ENCODE data around the gene ZNF804B.
"Not testable (repeated sequence)": the region's sequence is repeated elsewhere in the genome, so short reads cannot be mapped to it uniquely, and the experiment has no call there.

The ZNF804B gene

GRCh38 chr7:89182116-89182515, 422.6 kb downstream of the ZNF804B start:
- Histone ChIP-seq H3K9me3 (replicated peaks; ENCODE audit: low read length) (no peaks in the 10 kb centered on the region), H3K27me3 (ENCODE audit: control insufficient read depth, insufficient read depth, low read length) (no peaks in the 10 kb centered on the region), H3K4me2 (ENCODE audit: low read length) (no peak overlapping the region), H3K4me3 (ENCODE audit: low read length) (no peak overlapping the region), H3K36me3 (ENCODE audit: insufficient read depth, low read length) (no peaks in the 10 kb centered on the region), H3K4me1 (ENCODE audit: control insufficient read depth, insufficient read depth, low read length) (no peaks in the 10 kb centered on the region), H3K9ac (ENCODE audit: low read depth, low read length) (no peak overlapping the region)

- Histone ChIP-seq H3K9ac (ENCODE audit: low read depth, low read length) (no peak overlapping the region), H3K36me3 (ENCODE audit: insufficient read depth, low read length) (no peaks in the 10 kb centered on the region), H3K27me3 (ENCODE audit: control insufficient read depth, insufficient read depth, low read length) (no peaks in the 10 kb centered on the region), H3K9me3 (replicated peaks; ENCODE audit: low read length) (no peaks in the 10 kb centered on the region), H3K4me3 (ENCODE audit: low read length) (no peak overlapping the region), H3K4me2 (ENCODE audit: low read length) (no peak overlapping the region), H3K4me1 (ENCODE audit: control insufficient read depth, insufficient read depth, low read length) (no peaks in the 10 kb centered on the region)
Observed at GRCh38 chr7:89183712-89184111, 424.2 kb downstream of the ZNF804B start.

GRCh38 chr7:89200758-89201157, 441.3 kb downstream of the ZNF804B start:
- Histone ChIP-seq H3K9me3 (replicated peaks; ENCODE audit: low read length) (no peaks in the 10 kb centered on the region), H3K27me3 (ENCODE audit: control insufficient read depth, insufficient read depth, low read length) (no peaks in the 10 kb centered on the region), H3K36me3 (ENCODE audit: insufficient read depth, low read length) (no peaks in the 10 kb centered on the region), H3K4me1 (ENCODE audit: control insufficient read depth, insufficient read depth, low read length) (no peaks in the 10 kb centered on the region), H3K9ac (ENCODE audit: low read depth, low read length) (no peak overlapping the region), H3K4me3 (ENCODE audit: low read length) (no peak overlapping the region), H3K4me2 (ENCODE audit: low read length) (no peak overlapping the region)

GRCh38 chr7:89223900-89224395, 464.4 kb downstream of the ZNF804B start:
- Histone ChIP-seq H3K9ac (ENCODE audit: low read depth, low read length) (no peak overlapping the region), H3K27me3 (ENCODE audit: control insufficient read depth, insufficient read depth, low read length) (no peaks in the 10 kb centered on the region), H3K4me3 (ENCODE audit: low read length) (no peak overlapping the region), H3K4me2 (ENCODE audit: low read length) (no peak overlapping the region), H3K4me1 (ENCODE audit: control insufficient read depth, insufficient read depth, low read length) (no peaks in the 10 kb centered on the region), H3K9me3 (replicated peaks; ENCODE audit: low read length) (no peaks in the 10 kb centered on the region), H3K36me3 (ENCODE audit: insufficient read depth, low read length) (no peaks in the 10 kb centered on the region)

GRCh38 chr7:89228688-89229171, 469.2 kb downstream of the ZNF804B start:
- H3K4me2 ChIP-seq (ENCODE audit: low read length); H3K27me3 ChIP-seq (ENCODE audit: control insufficient read depth, insufficient read depth, low read length); H3K36me3 ChIP-seq (ENCODE audit: insufficient read depth, low read length); H3K9ac ChIP-seq (ENCODE audit: low read depth, low read length); H3K4me3 ChIP-seq (ENCODE audit: low read length); H3K4me1 ChIP-seq (ENCODE audit: control insufficient read depth, insufficient read depth, low read length); H3K9me3 ChIP-seq (replicated peaks; ENCODE audit: low read length): not testable (repeated sequence)

- H3K36me3 ChIP-seq (ENCODE audit: insufficient read depth, low read length) = no peaks in the 10 kb centered on the region
- no peaks in the 10 kb centered on the region for H3K9me3 ChIP-seq (replicated peaks; ENCODE audit: low read length)
- peaks cover 9% of the 10 kb centered on the region for H3K4me1 ChIP-seq (ENCODE audit: control insufficient read depth, insufficient read depth, low read length)
- H3K4me3 ChIP-seq (ENCODE audit: low read length) = no peak overlapping the region
- no peaks in the 10 kb centered on the region for H3K27me3 ChIP-seq (ENCODE audit: control insufficient read depth, insufficient read depth, low read length)
- no peak overlapping the region for H3K9ac ChIP-seq (ENCODE audit: low read depth, low read length)
- H3K4me2 ChIP-seq (ENCODE audit: low read length) = no peak overlapping the region
Observed at GRCh38 chr7:89238156-89238555, 478.7 kb downstream of the ZNF804B start.

- Histone ChIP-seq H3K4me3 (ENCODE audit: low read length) (no peak overlapping the region), H3K4me2 (ENCODE audit: low read length) (no peak overlapping the region), H3K4me1 (ENCODE audit: control insufficient read depth, insufficient read depth, low read length) (no peaks in the 10 kb centered on the region), H3K36me3 (ENCODE audit: insufficient read depth, low read length) (no peaks in the 10 kb centered on the region), H3K9ac (ENCODE audit: low read depth, low read length) (no peak overlapping the region), H3K9me3 (replicated peaks; ENCODE audit: low read length) (peaks cover 4% of the 10 kb centered on the region), H3K27me3 (ENCODE audit: control insufficient read depth, insufficient read depth, low read length) (no peaks in the 10 kb centered on the region)
Observed at GRCh38 chr7:89246196-89246595, 486.7 kb downstream of the ZNF804B start.

GRCh38 chr7:89247207-89247606, 487.7 kb downstream of the ZNF804B start:
- Histone ChIP-seq H3K9ac (ENCODE audit: low read depth, low read length) (no peak overlapping the region), H3K9me3 (replicated peaks; ENCODE audit: low read length) (peaks cover 4% of the 10 kb centered on the region), H3K4me1 (ENCODE audit: control insufficient read depth, insufficient read depth, low read length) (no peaks in the 10 kb centered on the region), H3K27me3 (ENCODE audit: control insufficient read depth, insufficient read depth, low read length) (no peaks in the 10 kb centered on the region), H3K36me3 (ENCODE audit: insufficient read depth, low read length) (no peaks in the 10 kb centered on the region), H3K4me2 (ENCODE audit: low read length) (no peak overlapping the region), H3K4me3 (ENCODE audit: low read length) (no peak overlapping the region)

GRCh38 chr7:89259085-89259484, 499.6 kb downstream of the ZNF804B start:
- H3K4me1 ChIP-seq (ENCODE audit: control insufficient read depth, insufficient read depth, low read length) = no peaks in the 10 kb centered on the region
- H3K4me2 ChIP-seq (ENCODE audit: low read length) = no peak overlapping the region
- H3K27me3 ChIP-seq (ENCODE audit: control insufficient read depth, insufficient read depth, low read length) = no peaks in the 10 kb centered on the region
- H3K4me3 ChIP-seq (ENCODE audit: low read length) = no peak overlapping the region
- no peak overlapping the region for H3K9ac ChIP-seq (ENCODE audit: low read depth, low read length)
- H3K36me3 ChIP-seq (ENCODE audit: insufficient read depth, low read length) = no peaks in the 10 kb centered on the region
- no peaks in the 10 kb centered on the region for H3K9me3 ChIP-seq (replicated peaks; ENCODE audit: low read length)

- H3K9ac ChIP-seq (ENCODE audit: low read depth, low read length) = no peak overlapping the region
- H3K4me1 ChIP-seq (ENCODE audit: control insufficient read depth, insufficient read depth, low read length) = no peaks in the 10 kb centered on the region
- no peaks in the 10 kb centered on the region for H3K9me3 ChIP-seq (replicated peaks; ENCODE audit: low read length)
- no peak overlapping the region for H3K4me2 ChIP-seq (ENCODE audit: low read length)
- H3K27me3 ChIP-seq (ENCODE audit: control insufficient read depth, insufficient read depth, low read length) = no peaks in the 10 kb centered on the region
- no peak overlapping the region for H3K4me3 ChIP-seq (ENCODE audit: low read length)
- no peaks in the 10 kb centered on the region for H3K36me3 ChIP-seq (ENCODE audit: insufficient read depth, low read length)
Observed at GRCh38 chr7:89264126-89264525, 504.6 kb downstream of the ZNF804B start.

- Histone ChIP-seq H3K36me3 (ENCODE audit: insufficient read depth, low read length) (no peaks in the 10 kb centered on the region), H3K4me1 (ENCODE audit: control insufficient read depth, insufficient read depth, low read length) (no peaks in the 10 kb centered on the region), H3K9ac (ENCODE audit: low read depth, low read length) (no peak overlapping the region), H3K9me3 (replicated peaks; ENCODE audit: low read length) (no peaks in the 10 kb centered on the region), H3K4me3 (ENCODE audit: low read length) (no peak overlapping the region), H3K4me2 (ENCODE audit: low read length) (no peak overlapping the region), H3K27me3 (ENCODE audit: control insufficient read depth, insufficient read depth, low read length) (no peaks in the 10 kb centered on the region)
Observed at GRCh38 chr7:89265631-89266030, 506.1 kb downstream of the ZNF804B start.

GRCh38 chr7:89283302-89283701, 523.8 kb downstream of the ZNF804B start:
- Histone ChIP-seq H3K9me3 (replicated peaks; ENCODE audit: low read length) (no peaks in the 10 kb centered on the region), H3K36me3 (ENCODE audit: insufficient read depth, low read length) (no peaks in the 10 kb centered on the region), H3K27me3 (ENCODE audit: control insufficient read depth, insufficient read depth, low read length) (no peaks in the 10 kb centered on the region), H3K4me3 (ENCODE audit: low read length) (no peak overlapping the region), H3K9ac (ENCODE audit: low read depth, low read length) (no peak overlapping the region), H3K4me1 (ENCODE audit: control insufficient read depth, insufficient read depth, low read length) (no peaks in the 10 kb centered on the region), H3K4me2 (ENCODE audit: low read length) (no peak overlapping the region)

All from skeletal muscle satellite cell (primary cell).